HG03196 (cell line): Measurements from ENCODE around the gene FRAS1.
"Not testable (repeated sequence)": the region's sequence is repeated elsewhere in the genome, so short reads cannot be mapped to it uniquely, and the experiment has no call there.

Experiments
- ATAC-seq: cut with Tn5 transposase; IDR thresholded peaks from one replicate; pipeline ENCODE4 v1.9.1; 2021; ENCODE audit not compliant: unreplicated experiment

FRAS1 gene

GRCh38 chr4:78484574-78484973, 427.5 kb downstream of the FRAS1 start:
- ATAC-seq: no peak

- ATAC-seq: no peak
Measured at GRCh38 chr4:78493731-78494130, 436.6 kb downstream of the FRAS1 start.

GRCh38 chr4:78496021-78496643, 439.0 kb downstream of the FRAS1 start:
- ATAC-seq: no peak

- not testable (repeated sequence) for ATAC-seq
Measured at GRCh38 chr4:78506260-78506659, 449.1 kb downstream of the FRAS1 start.

- no peak for ATAC-seq
Measured at GRCh38 chr4:78509043-78509442, 451.9 kb downstream of the FRAS1 start.

GRCh38 chr4:78510108-78510507, 453.0 kb downstream of the FRAS1 start:
- ATAC-seq: no peak

GRCh38 chr4:78510681-78511080, 453.6 kb downstream of the FRAS1 start:
- ATAC-seq: no peak

- no peak for ATAC-seq
Measured at GRCh38 chr4:78512357-78512920, 455.3 kb downstream of the FRAS1 start.

- ATAC-seq: no peak
Measured at GRCh38 chr4:78513411-78513975, 456.4 kb downstream of the FRAS1 start.

- no peak for ATAC-seq
Measured at GRCh38 chr4:78517050-78517652, 460.0 kb downstream of the FRAS1 start.

GRCh38 chr4:78518561-78518960, 461.4 kb downstream of the FRAS1 start:
- no peak for ATAC-seq

GRCh38 chr4:78519962-78520361, 462.8 kb downstream of the FRAS1 start:
- no peak for ATAC-seq

GRCh38 chr4:78520808-78521226, 463.7 kb downstream of the FRAS1 start:
- ATAC-seq: no peak

- no peak for ATAC-seq
Measured at GRCh38 chr4:78524009-78524408, 466.9 kb downstream of the FRAS1 start.

- ATAC-seq: no peak
Measured at GRCh38 chr4:78525559-78525958, 468.4 kb downstream of the FRAS1 start.

- no peak for ATAC-seq
Measured at GRCh38 chr4:78527103-78527502, 470.0 kb downstream of the FRAS1 start.

- ATAC-seq: no peak
Measured at GRCh38 chr4:78527555-78527954, 470.4 kb downstream of the FRAS1 start.

GRCh38 chr4:78528327-78528726, 471.2 kb downstream of the FRAS1 start:
- no peak for ATAC-seq

GRCh38 chr4:78529569-78530209, 472.6 kb downstream of the FRAS1 start:
- ATAC-seq: no peak

GRCh38 chr4:78532046-78532445, 474.9 kb downstream of the FRAS1 start:
- ATAC-seq: no peak

- ATAC-seq: no peak
Measured at GRCh38 chr4:78533854-78534253, 476.7 kb downstream of the FRAS1 start.
